ENCODE data around the gene SH3PXD2B.

- TF ChIP-seq, protein P1, sequence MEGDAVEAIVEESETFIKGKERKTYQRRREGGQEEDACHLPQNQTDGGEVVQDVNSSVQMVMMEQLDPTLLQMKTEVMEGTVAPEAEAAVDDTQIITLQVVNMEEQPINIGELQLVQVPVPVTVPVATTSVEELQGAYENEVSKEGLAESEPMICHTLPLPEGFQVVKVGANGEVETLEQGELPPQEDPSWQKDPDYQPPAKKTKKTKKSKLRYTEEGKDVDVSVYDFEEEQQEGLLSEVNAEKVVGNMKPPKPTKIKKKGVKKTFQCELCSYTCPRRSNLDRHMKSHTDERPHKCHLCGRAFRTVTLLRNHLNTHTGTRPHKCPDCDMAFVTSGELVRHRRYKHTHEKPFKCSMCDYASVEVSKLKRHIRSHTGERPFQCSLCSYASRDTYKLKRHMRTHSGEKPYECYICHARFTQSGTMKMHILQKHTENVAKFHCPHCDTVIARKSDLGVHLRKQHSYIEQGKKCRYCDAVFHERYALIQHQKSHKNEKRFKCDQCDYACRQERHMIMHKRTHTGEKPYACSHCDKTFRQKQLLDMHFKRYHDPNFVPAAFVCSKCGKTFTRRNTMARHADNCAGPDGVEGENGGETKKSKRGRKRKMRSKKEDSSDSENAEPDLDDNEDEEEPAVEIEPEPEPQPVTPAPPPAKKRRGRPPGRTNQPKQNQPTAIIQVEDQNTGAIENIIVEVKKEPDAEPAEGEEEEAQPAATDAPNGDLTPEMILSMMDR (conservative IDR thresholded peaks at IDR 0.05; ENCODE audit: low read length): no peak
- TF ChIP-seq EZH2phosphoT487 (IDR thresholded peaks at IDR 0.05; ENCODE audit: borderline replicate concordance, low read depth, low read length): no peak
Observed at GRCh38 chr5:172482156-172483020, 28.1 kb upstream of the SH3PXD2B start.
